ENCODE results near the gene PAXX. TPM values are rescaled to one million over a fixed set of nuclear protein-coding genes. Genes with fewer than 3 reads are reported as not detected.

PAXX gene
- total RNA-seq, 1 donor from 2014 or later = 15.3 TPM

DNA sequence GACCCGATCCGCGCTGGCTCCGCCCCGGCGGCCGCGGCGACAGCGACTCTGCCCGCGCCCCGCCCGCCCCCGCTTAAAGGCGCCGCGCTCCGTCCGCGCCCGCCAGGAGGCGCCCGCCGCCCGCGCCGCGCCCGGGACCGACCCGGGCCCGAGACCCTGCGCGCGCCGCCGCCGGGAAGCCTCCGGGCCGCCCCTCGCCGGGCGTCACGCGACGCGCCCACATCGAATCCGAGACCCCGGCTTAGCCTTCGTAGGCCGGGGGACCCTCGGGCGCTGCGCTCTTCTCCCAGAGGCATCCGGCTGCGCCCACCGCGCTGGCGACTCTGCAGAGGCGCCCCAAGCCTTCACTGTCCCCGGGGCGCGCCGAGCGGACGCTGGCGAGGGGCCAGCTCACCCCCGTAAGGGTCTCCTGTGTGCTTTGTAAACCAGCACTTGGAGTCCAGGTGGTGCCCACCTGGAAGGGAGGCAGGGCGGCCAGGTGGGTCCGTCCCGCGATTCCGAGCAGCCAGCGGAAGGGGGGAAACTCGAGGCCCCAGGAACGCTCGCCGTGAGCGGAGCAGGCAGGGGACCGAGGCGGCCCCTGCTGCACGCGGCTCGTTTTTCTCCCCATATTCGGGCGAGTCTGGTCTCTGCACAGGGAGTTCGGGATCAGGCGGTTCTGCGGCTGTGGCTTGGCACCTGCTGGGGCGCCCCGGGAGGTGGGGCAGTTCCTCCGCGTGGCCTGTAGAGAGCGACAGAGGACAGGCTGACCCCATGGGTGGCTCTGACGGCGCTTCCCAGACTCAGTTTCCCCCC, 36.2 kb downstream of the PAXX start:
- no peak for FAIRE-seq
- H2AFZ ChIP-seq (ENCODE audit: low read depth, low read length) = peak overlapping the region; percentile 60
- H3K9me3 ChIP-seq (ENCODE audit: insufficient read depth, low read depth, low read length) = no peaks in the 10 kb centered on the region

DNA sequence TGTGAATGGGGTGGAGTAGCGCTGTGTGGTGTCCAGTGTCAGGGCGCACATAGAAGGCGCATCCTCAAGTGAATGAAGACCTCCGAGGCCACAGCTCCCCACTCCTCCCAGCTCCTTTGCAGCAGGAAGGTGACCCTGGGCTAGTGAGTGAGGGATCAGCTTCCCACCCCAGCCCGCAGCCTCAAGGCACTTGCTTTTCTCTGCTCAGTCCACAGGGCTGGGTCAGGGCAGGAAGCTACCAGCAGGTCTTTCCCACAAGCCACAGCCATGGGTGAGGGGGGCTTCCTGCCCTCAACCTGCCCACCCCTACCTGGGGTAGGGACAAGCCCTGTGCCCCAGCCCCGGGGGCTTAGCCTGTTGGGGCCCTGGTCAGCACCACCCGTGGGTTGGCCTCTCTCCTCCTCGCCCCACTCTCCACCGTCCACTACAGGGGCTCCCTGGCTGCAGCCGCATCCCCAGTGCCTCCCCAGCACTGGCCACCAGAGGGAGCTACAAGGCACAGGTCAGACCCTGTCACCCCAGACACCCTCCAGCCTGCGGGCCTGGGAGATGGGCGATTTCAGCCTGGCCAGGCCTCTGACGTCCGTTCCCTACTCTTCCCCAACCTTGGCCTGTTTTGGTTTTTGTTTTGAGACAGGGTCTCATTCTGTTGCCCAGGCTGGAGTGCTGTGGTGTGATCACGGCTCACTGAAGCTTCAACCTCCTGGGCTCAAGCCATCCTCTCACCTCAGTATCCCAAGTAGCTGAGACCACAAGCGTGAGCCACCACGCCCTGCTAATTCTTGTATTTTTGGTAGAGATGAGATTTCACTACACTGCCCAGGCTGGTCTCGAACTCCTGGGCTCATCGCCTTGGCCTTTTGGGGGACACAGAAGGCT, 37.1 kb downstream of the PAXX start:
- Histone ChIP-seq H3K27ac (ENCODE audit: low read depth, low read length) (no peak overlapping the region), H3K4me2 (ENCODE audit: low read length) (peak overlapping the region; percentile 90), H3K79me2 (ENCODE audit: insufficient read depth, low read length) (no peaks in the 10 kb centered on the region), H4K20me1 (ENCODE audit: insufficient read depth, low read length) (peaks cover 25% of the 10 kb centered on the region), H3K27me3 (ENCODE audit: insufficient read depth, low read length) (no peaks in the 10 kb centered on the region), H3K9me3 (ENCODE audit: insufficient read depth, low read depth, low read length) (no peaks in the 10 kb centered on the region), H3K36me3 (ENCODE audit: insufficient read depth, low read length) (no peaks in the 10 kb centered on the region), H3K4me1 (ENCODE audit: insufficient read depth, low read length) (peaks cover 15% of the 10 kb centered on the region), H2AFZ (ENCODE audit: low read depth, low read length) (no peak overlapping the region), H3K4me3 (ENCODE audit: insufficient read depth, low read depth, low read length) (peak overlapping the region; percentile 50), H3K9ac (ENCODE audit: low read length) (no peak overlapping the region)
- no peaks in the 10 kb centered on the region for H3K9me3 Mint-ChIP-seq (ENCODE audit: unreplicated experiment)
- peaks cover 6% of the 10 kb centered on the region for H3K27me3 Mint-ChIP-seq (ENCODE audit: low read depth, unreplicated experiment)
- TF ChIP-seq EZH2 (IDR thresholded peaks at IDR 0.05; ENCODE audit: insufficient read depth, low read length) (no peak), CTCF (IDR thresholded peaks at IDR 0.05; ENCODE audit: insufficient read depth, low read depth, low read length) (peak; percentile 65)
- H3K36me3 Mint-ChIP-seq (ENCODE audit: low read depth, unreplicated experiment) = no peaks in the 10 kb centered on the region
- no peaks in the 10 kb centered on the region for H3K4me1 Mint-ChIP-seq (ENCODE audit: low read depth, unreplicated experiment)
- DNase-seq (ENCODE audit: low read depth) = no peak
- H3K4me3 Mint-ChIP-seq (ENCODE audit: unreplicated experiment) = peak overlapping the region; percentile 73
- FAIRE-seq = no peak
- H3K27ac Mint-ChIP-seq (ENCODE audit: unreplicated experiment) = no peak overlapping the region

More for the DNA sequence above, 36.2 kb downstream of the PAXX start:
- TF ChIP-seq CTCF (IDR thresholded peaks at IDR 0.05; ENCODE audit: insufficient read depth, low read depth, low read length) (no peak), EZH2 (IDR thresholded peaks at IDR 0.05; ENCODE audit: insufficient read depth, low read length) (no peak)
- DNase-seq (ENCODE audit: low read depth) = no peak
- peak overlapping the region; percentile 73 for H3K4me3 Mint-ChIP-seq (ENCODE audit: unreplicated experiment)
- H3K27ac ChIP-seq (ENCODE audit: low read depth, low read length) = no peak overlapping the region
- H3K27ac Mint-ChIP-seq (ENCODE audit: unreplicated experiment) = no peak overlapping the region
- peaks cover 15% of the 10 kb centered on the region for H3K4me1 ChIP-seq (ENCODE audit: insufficient read depth, low read length)
- no peaks in the 10 kb centered on the region for H3K79me2 ChIP-seq (ENCODE audit: insufficient read depth, low read length)
- H3K36me3 Mint-ChIP-seq (ENCODE audit: low read depth, unreplicated experiment) = no peaks in the 10 kb centered on the region
- H3K4me2 ChIP-seq (ENCODE audit: low read length) = peak overlapping the region; percentile 90
- peaks cover 6% of the 10 kb centered on the region for H3K27me3 Mint-ChIP-seq (ENCODE audit: low read depth, unreplicated experiment)
- H3K9me3 Mint-ChIP-seq (ENCODE audit: unreplicated experiment) = no peaks in the 10 kb centered on the region
- peaks cover 29% of the 10 kb centered on the region for H4K20me1 ChIP-seq (ENCODE audit: insufficient read depth, low read length)
- peak overlapping the region; percentile 50 for H3K4me3 ChIP-seq (ENCODE audit: insufficient read depth, low read depth, low read length)
- H3K27me3 ChIP-seq (ENCODE audit: insufficient read depth, low read length) = no peaks in the 10 kb centered on the region
- H3K4me1 Mint-ChIP-seq (ENCODE audit: low read depth, unreplicated experiment) = no peaks in the 10 kb centered on the region
- H3K36me3 ChIP-seq (ENCODE audit: insufficient read depth, low read length) = no peaks in the 10 kb centered on the region
- peak overlapping the region; percentile 16 for H3K9ac ChIP-seq (ENCODE audit: low read length)

Data from astrocyte (in vitro differentiated cells and primary cell).